ENCODE results near the gene NACC2. TPM values are rescaled to one million over a fixed set of nuclear protein-coding genes. Genes with fewer than 3 reads are reported as not detected.

Gene NACC2
- polyA plus RNA-seq, 1 donor (not counting 4 experiments of a cell fraction or from before 2014, with no cell fraction given): 4.6 TPM

DNA sequence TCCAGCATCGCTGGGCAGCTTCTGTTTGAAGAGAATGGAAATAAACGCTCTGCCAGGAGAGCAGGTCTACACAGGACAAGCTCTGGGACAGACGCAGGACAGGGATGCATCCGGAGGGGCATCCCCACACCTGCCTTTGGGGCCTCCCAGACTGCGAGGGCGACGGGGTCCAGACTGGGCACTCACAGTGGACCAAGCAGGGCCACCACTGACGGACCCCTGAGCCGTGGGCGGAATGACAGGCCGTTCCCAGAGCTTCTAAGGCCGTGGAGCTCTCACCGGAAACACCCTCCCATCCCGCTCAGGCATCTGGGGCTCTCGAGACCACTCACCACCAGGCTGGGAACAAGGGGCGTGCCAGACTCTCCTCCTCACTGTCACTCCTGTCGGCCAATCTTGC is 34.1 kb upstream of the NACC2 start:
- H3K36me3 ChIP-seq (ENCODE audit: control insufficient read depth in 2 of 2, extremely low read depth in 1 of 2, insufficient read depth in 2 of 2, low read length in 2 of 2): no peaks in the 10 kb centered on the region
- H3K27ac ChIP-seq (ENCODE audit: control insufficient read depth, insufficient read depth, low read length): no peak overlapping the region
- H3K79me2 ChIP-seq (ENCODE audit: control insufficient read depth, insufficient read depth, low read length): no peaks in the 10 kb centered on the region
- H3K4me3 ChIP-seq (ENCODE audit: control insufficient read depth in 2 of 3, extremely low read depth in 1 of 3, insufficient read depth in 2 of 3, low read depth in 1 of 3, low read length in 3 of 3): no peak overlapping the region
- no peak for DNase-seq (ENCODE audit: low read depth, low spot score)
- no peaks in the 10 kb centered on the region for H3K9me3 ChIP-seq (ENCODE audit: control insufficient read depth, low read depth, low read length)
- no peak overlapping the region for H3K9ac ChIP-seq (ENCODE audit: control insufficient read depth, extremely low read depth, insufficient read depth, low read length)
- no peak for FAIRE-seq
- H4K20me1 ChIP-seq (ENCODE audit: control insufficient read depth, extremely low read depth, insufficient read depth, low read length): no peaks in the 10 kb centered on the region
- dilution Hi-C loops (cut with MboI; ENCODE audit: extremely low pct_ligation_motif_present, low sequenced_read_pairs): no loop called here
- no peak overlapping the region for H3K4me2 ChIP-seq (ENCODE audit: control insufficient read depth, extremely low read depth, insufficient read depth, low read depth, low read length)
- peaks cover 8% of the 10 kb centered on the region for H3K4me1 ChIP-seq (ENCODE audit: control insufficient read depth, extremely low read depth, insufficient read depth, low read length)
- H2AFZ ChIP-seq (ENCODE audit: control insufficient read depth, low read length): no peak overlapping the region
- peaks cover 58% of the 10 kb centered on the region for H3K27me3 ChIP-seq (ENCODE audit: control insufficient read depth, extremely low read depth, insufficient read depth, low read length)
- TF ChIP-seq, protein P1, sequence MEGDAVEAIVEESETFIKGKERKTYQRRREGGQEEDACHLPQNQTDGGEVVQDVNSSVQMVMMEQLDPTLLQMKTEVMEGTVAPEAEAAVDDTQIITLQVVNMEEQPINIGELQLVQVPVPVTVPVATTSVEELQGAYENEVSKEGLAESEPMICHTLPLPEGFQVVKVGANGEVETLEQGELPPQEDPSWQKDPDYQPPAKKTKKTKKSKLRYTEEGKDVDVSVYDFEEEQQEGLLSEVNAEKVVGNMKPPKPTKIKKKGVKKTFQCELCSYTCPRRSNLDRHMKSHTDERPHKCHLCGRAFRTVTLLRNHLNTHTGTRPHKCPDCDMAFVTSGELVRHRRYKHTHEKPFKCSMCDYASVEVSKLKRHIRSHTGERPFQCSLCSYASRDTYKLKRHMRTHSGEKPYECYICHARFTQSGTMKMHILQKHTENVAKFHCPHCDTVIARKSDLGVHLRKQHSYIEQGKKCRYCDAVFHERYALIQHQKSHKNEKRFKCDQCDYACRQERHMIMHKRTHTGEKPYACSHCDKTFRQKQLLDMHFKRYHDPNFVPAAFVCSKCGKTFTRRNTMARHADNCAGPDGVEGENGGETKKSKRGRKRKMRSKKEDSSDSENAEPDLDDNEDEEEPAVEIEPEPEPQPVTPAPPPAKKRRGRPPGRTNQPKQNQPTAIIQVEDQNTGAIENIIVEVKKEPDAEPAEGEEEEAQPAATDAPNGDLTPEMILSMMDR (optimal IDR thresholded peaks at IDR 0.05 in 1 of 3, IDR thresholded peaks at IDR 0.05 in 1 of 3, conservative IDR thresholded peaks at IDR 0.05 in 1 of 3; ENCODE audit: extremely low read depth in 1 of 3, insufficient read depth in 2 of 3, low read length in 3 of 3): no peak
- TF ChIP-seq EZH2 (IDR thresholded peaks at IDR 0.05; ENCODE audit: low read length): no peak
- H3K9me1 ChIP-seq (ENCODE audit: control insufficient read depth, extremely low read depth, insufficient read depth, low read length): no peaks in the 10 kb centered on the region

DNA sequence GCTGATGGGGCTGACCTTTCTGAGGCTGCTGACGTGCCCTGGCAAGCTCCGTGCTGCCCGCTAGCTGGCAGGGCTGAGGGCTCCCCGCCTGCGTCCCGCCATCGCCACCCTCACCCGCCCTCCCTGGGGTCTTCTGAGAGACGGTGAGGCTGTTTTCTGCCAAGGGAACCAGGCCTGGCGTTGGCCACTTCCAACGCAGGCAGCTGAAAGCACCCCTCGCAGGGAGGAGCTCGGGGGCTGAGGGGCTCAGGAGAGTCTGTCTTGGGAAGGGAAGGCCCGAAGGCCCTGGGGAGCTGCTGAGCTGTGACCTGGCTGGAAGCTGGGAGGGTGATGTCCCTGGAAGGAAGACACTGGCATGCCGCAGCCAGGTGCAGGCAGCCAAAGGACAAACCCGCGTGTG is 33.3 kb upstream of the NACC2 start:
- no peaks in the 10 kb centered on the region for H3K9me3 ChIP-seq (ENCODE audit: control insufficient read depth, low read depth, low read length)
- no peak overlapping the region for H3K27ac ChIP-seq (ENCODE audit: control insufficient read depth, insufficient read depth, low read length)
- dilution Hi-C loops (cut with MboI; ENCODE audit: extremely low pct_ligation_motif_present, low sequenced_read_pairs): no loop called here
- peaks cover 50% of the 10 kb centered on the region for H3K27me3 ChIP-seq (ENCODE audit: control insufficient read depth, extremely low read depth, insufficient read depth, low read length)
- DNase-seq (ENCODE audit: low read depth, low spot score): no peak
- no peaks in the 10 kb centered on the region for H4K20me1 ChIP-seq (ENCODE audit: control insufficient read depth, extremely low read depth, insufficient read depth, low read length)
- H3K9ac ChIP-seq (ENCODE audit: control insufficient read depth, extremely low read depth, insufficient read depth, low read length): no peak overlapping the region
- no peaks in the 10 kb centered on the region for H3K36me3 ChIP-seq (ENCODE audit: control insufficient read depth in 2 of 2, extremely low read depth in 1 of 2, insufficient read depth in 2 of 2, low read length in 2 of 2)
- no peak overlapping the region for H2AFZ ChIP-seq (ENCODE audit: control insufficient read depth, low read length)
- no peak for FAIRE-seq
- H3K9me1 ChIP-seq (ENCODE audit: control insufficient read depth, extremely low read depth, insufficient read depth, low read length): no peaks in the 10 kb centered on the region
- H3K4me1 ChIP-seq (ENCODE audit: control insufficient read depth, extremely low read depth, insufficient read depth, low read length): peaks cover 5% of the 10 kb centered on the region
- H3K79me2 ChIP-seq (ENCODE audit: control insufficient read depth, insufficient read depth, low read length): no peaks in the 10 kb centered on the region
- TF ChIP-seq EZH2 (IDR thresholded peaks at IDR 0.05; ENCODE audit: low read length): no peak
- no peak overlapping the region for H3K4me3 ChIP-seq (ENCODE audit: control insufficient read depth in 2 of 3, extremely low read depth in 1 of 3, insufficient read depth in 2 of 3, low read depth in 1 of 3, low read length in 3 of 3)
- no peak overlapping the region for H3K4me2 ChIP-seq (ENCODE audit: control insufficient read depth, extremely low read depth, insufficient read depth, low read depth, low read length)

DNA sequence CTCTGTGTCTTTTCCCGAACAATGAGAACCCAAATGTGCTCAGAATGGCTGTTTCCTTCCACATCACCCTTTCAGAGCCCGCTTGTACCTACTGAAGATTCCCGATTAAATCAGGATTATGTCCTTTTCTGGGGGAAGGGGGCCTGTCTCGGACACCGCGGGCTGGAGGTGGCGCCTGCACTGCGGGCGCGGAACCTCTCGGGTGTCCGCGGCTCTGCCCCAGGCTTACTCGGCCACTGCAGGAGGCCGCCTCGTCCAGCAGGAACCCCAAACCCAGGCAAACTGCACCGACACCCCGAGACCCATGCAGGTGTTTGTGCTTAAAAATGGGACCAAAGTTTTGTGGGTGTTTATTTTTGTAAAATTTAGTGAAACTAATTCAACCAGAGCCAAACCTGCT is 32.2 kb upstream of the NACC2 start:
- Histone ChIP-seq H3K4me2 (ENCODE audit: control insufficient read depth, extremely low read depth, insufficient read depth, low read depth, low read length) (no peak overlapping the region), H2AFZ (ENCODE audit: control insufficient read depth, low read length) (no peak overlapping the region), H3K9ac (ENCODE audit: control insufficient read depth, extremely low read depth, insufficient read depth, low read length) (no peak overlapping the region), H3K27me3 (ENCODE audit: control insufficient read depth, extremely low read depth, insufficient read depth, low read length) (peaks cover 42% of the 10 kb centered on the region), H3K4me1 (ENCODE audit: control insufficient read depth, extremely low read depth, insufficient read depth, low read length) (peaks cover 5% of the 10 kb centered on the region), H3K4me3 (ENCODE audit: control insufficient read depth in 2 of 3, extremely low read depth in 1 of 3, insufficient read depth in 2 of 3, low read depth in 1 of 3, low read length in 3 of 3) (no peak overlapping the region), H4K20me1 (ENCODE audit: control insufficient read depth, extremely low read depth, insufficient read depth, low read length) (no peaks in the 10 kb centered on the region), H3K9me3 (ENCODE audit: control insufficient read depth, low read depth, low read length) (no peaks in the 10 kb centered on the region), H3K9me1 (ENCODE audit: control insufficient read depth, extremely low read depth, insufficient read depth, low read length) (no peaks in the 10 kb centered on the region), H3K27ac (ENCODE audit: control insufficient read depth, insufficient read depth, low read length) (no peak overlapping the region), H3K36me3 (ENCODE audit: control insufficient read depth in 2 of 2, extremely low read depth in 1 of 2, insufficient read depth in 2 of 2, low read length in 2 of 2) (no peaks in the 10 kb centered on the region), H3K79me2 (ENCODE audit: control insufficient read depth, insufficient read depth, low read length) (no peaks in the 10 kb centered on the region)
- dilution Hi-C loops (cut with MboI; ENCODE audit: extremely low pct_ligation_motif_present, low sequenced_read_pairs): no loop called here
- DNase-seq (ENCODE audit: low read depth, low spot score) (no peak), FAIRE-seq (no peak)
- no peak for TF ChIP-seq EZH2 (IDR thresholded peaks at IDR 0.05; ENCODE audit: low read length)
- TF ChIP-seq, protein P1 (optimal IDR thresholded peaks at IDR 0.05 in 1 of 3, IDR thresholded peaks at IDR 0.05 in 1 of 3, conservative IDR thresholded peaks at IDR 0.05 in 1 of 3; ENCODE audit: extremely low read depth in 1 of 3, insufficient read depth in 2 of 3, low read length in 3 of 3): no peak
